Dedifferentiated amniotic fluid mesenchymal stem cell (primary cell): ENCODE measurements around the gene ZNF511.

Source experiments
- DNase-seq: peaks from one replicate; pipeline ENCODE4 v3.0.0-alpha.2; 2016; ENCODE audit errors: extremely low spot score

Gene ZNF511

DNA sequence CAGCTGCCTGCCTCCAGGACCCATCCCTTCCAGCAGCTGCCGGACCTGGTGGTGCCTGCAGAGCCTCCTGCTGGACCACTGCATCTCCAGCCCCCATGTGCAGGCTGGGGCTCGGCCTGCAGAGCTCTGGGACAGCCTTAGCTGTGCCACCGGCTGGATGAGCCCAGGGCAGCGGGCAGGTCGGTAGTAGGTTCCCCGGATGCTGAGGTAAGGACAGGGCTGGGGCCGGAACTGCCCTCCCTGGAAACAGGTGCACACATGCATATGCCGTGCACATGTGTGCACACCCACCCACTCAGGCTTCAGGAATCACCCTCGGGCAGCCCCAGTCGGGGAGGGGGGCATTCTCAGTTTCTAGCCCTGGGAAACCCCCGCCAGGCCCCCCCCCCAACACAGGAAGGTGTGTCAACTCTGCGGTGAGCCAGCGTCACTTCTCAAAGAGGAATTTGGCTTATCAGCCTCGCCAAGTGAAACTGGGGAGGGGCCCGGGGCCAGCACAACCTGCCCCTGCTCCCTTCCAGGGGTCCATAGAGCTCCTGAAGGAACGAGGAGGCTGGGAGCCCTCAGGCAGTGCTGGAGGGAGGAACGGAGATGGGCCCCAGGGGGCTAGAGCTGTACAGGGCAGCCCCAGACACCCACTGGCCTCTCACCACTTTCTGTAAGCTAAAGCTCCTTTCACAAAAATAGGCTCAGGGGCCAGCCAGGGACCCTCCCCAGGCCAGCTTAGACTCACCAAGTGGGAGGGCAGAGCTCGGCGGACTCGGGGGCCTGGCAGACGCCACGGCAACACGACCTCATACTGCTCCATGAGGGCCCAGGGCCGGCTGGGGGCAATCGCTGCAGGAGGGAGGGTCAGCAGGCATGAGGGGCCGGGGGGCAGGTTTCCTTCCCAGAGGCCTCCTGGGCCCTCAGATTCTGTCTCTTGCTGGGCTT is 33.7 kb upstream of the ZNF511 start:
- DNase-seq: no peak

DNA sequence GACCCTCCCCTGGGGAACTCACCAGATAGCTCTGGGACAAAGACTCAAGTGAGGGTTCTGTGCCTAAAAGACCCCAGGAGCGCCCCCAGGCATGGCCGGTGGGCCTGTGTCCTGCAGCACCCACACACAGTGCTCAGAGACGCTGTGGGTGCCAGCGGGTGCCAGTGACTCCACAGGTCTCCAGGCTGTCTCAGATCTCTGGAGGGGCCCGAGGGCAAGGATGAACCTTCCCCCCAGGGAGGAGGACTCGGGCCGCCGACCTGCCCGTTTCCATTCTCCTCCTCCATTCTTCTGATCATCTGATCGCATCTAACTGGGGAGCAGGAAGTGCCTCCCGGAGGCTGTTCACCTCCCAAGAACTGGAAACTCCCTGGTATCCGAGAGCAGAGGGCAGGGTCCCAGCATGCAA is 33.0 kb upstream of the ZNF511 start:
- DNase-seq: no peak

DNA sequence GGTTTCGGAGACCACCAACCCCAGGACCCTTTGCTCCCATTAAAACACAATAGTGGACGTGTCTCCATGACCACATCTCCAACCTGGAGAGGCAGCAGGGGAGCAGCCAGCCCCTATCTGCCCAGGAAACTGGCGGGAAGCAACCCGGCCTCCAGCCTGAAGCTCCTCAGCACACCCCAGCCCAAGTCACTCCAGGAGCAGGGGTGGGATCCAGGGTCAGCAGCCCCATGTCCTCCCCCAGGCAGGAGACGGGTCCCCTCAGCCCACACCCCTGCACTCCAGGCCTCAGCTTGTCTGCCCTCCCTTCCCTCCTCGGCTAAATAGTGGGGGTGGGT is 32.6 kb upstream of the ZNF511 start:
- no peak for DNase-seq

DNA sequence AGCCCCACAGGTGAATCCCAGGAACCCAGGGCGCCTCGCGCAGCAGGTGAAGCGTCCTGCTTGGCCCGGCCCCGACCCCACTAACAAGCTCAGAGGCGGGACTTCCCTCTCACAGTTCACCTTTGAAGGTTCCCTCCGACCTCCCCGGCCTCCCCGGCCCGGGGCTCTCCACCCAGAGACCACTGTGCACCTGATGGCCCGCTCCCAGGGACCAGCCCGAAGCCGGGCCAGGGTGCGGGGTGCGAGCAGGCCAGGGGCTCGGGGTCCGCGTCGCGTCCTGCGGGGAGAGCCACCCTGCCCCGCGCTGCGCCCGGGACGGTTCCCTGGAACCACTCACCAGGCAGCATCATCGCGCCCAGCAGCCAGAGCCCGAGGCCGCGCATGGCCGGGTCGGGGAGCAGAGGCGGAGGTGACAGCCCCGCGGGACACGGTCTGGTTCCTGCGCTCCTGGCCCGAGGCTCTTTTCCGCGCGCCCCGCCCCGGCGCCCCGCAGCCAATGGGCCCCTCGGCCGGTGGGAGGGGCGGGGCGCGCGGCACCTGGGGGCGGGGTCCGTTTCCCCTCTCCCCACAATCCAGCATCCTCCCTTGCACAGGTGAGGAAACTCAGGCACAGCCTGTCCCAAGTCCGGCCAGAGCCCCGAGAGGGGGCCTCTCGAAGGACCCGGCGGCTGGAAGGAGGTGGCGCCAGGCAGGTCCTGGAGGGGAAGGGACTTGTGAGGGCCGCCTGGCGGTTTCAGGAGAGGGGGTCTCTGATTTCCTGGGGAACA is 32.1 kb upstream of the ZNF511 start, which contains the start of gene ADAM8:
ADAM8 (minus strand) TSS at position 434 of the 767 bp plus-strand sequence; CDS start at position 383, 51 bp downstream.
- no peak for DNase-seq

DNA sequence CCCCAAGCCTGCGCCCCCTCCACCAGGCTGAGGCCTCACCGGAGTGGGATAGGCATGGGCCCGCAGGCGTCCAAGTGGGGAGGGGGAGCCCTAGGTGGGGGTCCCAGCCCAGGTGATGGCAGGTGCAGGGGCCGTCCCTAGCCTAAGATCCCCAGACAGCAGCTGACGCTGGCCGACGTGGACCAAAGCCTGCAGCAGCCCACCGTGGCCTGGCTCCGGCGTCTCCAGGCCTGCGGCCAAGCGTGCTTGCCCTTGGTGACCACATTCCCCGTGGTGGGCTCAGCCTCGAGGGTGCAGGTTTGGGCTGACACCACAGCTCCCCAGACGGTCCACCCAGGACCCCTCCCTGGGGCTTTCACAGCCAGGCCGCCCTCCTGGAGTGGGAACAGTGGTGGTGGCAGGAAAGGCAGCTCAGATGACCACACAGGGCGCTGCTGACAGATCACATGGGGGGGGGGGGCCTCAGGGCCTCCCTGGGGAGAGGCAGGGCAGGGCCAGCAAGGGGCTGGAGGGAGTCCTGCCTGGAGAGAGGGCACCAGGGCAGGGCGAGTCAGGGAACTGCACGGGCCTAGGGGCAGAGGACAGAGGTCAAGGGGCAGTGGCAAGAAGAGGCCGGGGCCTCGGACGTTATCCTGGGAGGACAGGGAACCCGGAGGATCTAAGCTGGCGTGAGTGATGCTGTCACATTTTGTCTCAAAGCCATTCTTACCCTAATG is 31.3 kb upstream of the ZNF511 start:
- DNase-seq: no peak

DNA sequence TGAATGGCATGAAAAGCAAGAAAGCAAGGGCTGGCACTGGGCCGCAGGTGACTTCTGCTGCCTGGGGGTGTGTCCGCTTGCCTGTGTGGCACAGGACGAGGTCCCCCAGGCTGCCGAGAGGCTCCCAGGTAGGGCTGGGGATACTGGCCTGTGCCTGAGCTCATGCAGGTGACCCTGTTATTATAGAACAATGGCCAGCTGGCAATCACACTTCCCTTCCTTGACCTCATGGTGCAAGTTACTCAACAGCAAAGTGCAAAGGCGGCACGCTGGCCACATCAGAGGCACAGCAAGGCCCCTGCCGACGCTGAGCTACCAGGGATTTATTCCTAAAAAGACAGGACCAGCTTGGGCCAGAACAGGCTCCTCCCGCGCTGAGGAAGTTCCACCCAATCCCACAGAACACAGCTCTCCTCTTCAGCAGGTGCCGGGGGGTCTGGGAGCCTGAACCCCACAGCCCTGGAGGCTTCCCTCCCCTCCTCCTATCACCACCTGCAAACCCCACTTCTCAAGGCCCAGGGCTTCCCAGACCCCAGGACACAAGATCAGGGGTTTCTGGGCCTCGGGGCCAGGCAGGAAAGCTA is 30.6 kb upstream of the ZNF511 start:
- DNase-seq: no peak

DNA sequence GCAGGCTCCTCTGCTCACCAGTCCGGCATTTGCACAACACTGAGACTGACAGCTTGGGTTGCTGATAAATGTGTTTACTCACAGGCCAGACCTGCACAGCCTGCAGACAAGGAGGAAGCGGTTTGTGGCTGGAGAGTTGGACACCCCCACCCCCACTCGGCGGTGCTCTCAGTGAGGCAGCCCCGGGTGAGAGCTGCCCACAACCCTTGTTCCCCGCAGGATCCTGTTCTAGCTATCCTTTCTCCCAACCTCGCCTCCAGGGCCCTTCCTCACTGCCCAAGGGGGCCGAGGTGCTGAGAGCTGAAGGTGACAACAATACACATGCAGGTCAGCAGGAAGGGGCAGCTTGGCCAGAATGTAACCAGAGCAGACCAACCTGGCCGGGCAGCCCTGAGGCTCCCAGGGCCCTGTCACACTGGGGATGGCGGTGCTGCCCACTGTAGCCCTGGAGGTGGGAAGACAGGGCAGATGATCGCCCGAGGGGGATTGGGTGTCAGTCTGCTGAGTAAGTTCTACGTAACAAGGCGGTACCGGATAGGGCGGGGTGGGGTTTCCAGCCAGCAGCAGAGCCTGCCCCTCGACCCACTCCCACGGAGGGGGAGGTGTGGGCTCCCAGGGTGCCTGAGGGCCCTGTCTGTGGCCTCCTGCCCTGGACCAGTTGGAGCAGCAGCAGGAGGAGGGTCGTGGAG is 30.0 kb upstream of the ZNF511 start:
- DNase-seq: no peak

DNA sequence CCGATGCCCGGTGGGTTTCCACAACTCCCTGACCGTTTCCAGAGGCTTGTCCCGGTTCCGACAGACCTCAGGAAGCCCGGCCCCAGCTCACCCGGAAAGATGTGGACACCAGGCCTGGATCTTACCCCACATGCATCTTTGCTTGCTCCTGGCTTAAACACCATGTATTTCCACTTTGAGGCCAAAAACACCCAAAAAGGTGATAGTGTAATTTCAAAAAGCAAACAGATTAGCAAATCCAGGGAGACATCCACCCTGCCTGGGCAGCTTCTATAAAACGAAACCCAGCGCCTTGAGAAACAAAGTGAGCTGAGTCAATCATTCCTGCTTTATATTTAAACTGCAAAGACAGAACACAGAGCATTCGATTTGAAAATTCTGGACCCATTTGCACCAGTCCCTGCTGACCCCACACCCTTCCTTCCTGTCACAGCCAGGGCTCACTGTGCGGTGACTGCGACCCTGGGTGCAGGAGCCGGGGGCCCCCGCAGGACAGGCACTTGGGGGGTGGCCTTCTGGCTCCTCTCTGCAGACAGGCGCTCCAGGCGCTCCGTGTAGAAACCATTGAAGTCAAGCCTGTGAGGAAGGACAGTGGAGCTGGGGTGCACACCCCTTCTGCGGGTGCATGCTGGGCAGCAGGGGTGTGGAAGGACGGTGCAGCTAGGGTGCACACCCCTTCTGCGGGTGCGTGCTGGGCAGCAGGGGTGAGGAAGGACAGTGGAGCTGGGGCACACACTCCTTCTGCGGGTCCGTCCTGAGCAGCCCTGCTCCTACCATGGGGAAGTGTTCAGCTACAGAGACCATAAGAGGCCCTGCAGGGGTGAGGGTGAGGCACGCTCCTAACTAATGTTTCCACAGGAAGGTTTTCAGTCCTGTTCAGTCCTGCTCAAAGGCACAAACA is 29.1 kb upstream of the ZNF511 start:
- DNase-seq: no peak

DNA sequence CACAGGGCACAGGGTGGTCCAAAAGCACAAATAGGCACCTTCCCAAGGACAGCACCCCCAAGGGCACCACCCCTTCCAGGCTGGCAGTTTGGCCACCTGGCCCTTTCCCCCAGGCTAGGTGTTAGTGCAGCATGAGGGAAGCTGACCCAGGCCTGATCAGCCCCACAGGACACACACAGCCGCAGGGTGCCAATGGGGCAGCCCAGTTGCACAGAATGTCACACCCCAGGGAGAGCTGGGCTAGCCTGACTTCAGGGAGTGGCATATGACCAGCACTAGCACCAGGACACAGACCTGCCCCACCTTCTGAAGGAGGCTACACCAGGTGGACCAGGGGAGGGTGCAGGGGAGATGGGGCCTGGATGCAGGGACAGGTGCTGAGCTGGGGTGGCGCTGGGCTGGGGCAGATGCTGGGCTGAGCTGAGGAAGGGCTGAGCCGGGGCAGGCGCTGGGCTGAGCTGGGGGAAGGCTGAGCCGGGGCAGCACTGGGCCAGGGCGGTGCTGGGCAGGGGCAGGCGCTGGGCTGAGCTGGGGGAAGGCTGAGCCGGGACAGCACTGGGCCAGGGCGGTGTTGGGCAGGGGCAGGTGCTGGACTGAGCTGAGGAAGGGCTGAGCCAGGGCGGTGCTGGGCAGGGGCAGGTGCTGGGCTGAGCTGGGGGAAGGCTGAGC is 28.2 kb upstream of the ZNF511 start:
- DNase-seq: no peak

DNA sequence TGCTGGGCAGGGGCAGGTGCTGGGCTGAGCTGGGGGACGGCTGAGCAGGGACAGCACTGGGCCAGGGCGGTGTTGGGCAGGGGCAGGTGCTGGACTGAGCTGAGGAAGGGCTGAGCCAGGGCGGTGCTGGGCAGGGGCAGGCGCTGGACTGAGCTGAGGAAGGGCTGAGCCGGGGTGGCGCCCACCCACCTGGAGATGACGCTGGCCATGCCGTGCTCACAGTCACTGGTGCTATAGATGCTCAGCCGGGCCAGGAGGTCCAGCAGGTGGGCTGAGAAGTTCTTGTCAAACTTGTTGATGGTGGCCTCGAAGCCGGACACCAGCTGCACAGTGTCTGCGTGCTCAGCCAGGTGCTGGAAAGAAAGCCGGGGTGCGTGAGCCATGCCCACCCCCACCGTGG is 27.6 kb upstream of the ZNF511 start:
- no peak for DNase-seq

DNA sequence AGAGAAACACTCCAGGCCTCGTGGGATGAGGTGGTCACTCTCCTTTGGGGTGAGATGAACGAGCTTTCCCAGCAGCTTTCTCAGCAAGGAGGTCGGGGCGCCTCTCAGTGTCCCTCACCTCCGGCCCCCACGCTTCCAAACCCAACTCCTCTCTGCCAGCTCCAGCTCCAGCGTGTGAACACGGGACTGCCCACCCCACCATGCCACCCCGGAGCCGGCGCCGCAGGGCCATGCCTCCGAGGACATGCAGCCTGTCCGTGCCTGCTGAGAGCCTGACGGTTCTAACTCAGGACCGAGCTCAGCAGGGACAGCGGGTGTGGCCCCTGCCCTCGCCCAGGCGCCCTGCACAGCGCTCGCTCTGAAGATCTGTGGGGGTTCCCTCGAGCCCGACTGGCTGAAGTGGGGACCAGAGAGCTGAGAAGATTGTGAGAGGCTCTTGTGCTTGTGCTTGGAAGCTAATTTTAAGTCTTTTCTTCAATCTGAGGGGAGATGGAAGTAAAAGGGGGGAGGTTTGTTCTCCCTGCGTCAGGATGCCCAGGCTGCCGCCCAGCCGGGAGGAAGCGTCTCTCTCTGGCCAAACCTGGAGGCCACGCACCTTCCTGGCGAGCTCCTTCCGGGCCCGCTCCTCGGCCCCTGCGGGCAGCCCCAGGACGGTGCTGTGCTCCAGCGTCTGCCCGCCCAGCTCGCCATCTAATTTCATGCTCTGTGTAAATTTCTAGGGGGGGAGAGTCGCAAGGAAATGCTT is 26.9 kb upstream of the ZNF511 start:
- DNase-seq: no peak

DNA sequence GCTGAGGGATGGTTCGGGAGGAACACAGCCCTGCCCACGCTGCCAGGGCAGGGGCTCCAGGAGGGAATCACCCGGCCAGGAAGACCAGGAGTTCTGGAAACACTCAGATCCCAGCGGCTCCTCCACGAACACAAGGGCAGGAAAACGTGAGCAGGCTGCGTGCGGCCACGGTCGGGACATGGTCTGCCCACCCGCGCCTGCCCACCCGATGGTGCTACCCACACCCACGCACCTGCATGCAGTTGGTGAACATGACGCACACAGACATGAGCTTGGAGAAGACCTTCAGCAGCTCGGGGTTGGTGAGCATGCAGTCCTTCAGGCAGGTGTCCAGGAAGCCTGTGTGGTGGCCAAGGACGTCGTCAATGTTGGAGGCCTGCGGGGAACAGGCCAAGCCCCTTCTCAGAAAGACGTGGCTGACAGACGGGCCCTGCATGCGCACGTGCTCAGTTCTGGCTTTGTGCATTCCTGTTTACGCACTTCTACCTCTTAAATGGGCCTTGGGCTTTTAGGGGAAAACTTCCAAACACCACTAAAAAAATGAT is 25.8 kb upstream of the ZNF511 start:
- DNase-seq: no peak

DNA sequence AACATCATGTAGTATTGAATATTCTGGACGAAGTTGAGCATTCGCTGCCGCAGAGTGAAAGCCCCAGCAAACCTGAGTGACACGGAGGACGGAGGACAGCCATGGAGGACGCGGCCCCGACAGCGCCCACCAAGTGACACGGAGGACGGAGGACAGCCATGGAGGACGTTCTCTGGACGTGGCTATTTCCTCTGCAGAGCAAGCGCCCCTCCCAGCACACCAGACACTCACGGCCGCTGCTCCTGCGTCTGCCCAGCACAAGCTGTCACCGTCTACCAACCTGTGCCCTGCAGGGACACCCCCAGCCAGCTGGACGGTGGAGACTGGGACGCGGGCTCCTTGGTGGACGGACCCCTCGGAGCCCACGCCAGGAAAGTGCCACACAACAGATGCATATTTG is 24.8 kb upstream of the ZNF511 start:
- no peak for DNase-seq

DNA sequence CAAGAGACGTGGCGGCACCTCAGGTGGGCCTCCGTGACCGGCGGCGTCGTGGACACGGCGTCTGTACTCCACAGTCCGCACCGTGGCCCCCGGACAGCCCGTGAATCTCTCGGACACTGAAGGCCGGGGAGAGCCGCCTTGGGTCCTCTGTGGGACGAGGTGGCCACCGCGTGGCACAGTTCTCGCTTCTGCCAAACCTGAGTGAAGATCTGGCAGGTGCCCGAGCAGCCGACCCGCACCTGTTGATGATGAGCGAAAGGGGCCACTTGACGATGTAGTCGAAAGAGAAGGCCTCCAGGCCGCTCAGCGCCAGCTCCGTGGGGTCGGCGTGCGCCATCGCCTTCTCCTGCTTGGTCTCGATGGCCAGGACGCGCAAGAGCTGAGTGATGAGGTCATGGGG is 23.5 kb upstream of the ZNF511 start:
- no peak for DNase-seq

DNA sequence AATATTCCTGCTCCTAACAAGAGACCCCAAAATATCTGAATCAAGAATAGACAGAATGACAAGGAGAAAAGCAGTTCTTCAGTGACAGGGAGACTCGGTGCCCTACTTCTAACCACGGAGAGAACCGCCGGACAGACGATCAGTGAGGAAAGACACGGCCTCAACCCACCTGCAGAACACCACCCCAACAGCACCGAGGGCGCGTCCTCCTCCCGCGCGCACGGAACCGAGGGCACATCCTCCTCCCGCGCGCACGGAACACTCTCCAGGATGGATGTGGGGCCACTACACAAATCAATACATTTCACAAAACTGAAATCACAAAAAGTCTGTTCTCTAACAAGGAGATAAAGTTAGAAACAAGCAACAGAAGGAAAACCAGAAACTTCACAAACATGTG is 22.3 kb upstream of the ZNF511 start:
- DNase-seq: no peak

DNA sequence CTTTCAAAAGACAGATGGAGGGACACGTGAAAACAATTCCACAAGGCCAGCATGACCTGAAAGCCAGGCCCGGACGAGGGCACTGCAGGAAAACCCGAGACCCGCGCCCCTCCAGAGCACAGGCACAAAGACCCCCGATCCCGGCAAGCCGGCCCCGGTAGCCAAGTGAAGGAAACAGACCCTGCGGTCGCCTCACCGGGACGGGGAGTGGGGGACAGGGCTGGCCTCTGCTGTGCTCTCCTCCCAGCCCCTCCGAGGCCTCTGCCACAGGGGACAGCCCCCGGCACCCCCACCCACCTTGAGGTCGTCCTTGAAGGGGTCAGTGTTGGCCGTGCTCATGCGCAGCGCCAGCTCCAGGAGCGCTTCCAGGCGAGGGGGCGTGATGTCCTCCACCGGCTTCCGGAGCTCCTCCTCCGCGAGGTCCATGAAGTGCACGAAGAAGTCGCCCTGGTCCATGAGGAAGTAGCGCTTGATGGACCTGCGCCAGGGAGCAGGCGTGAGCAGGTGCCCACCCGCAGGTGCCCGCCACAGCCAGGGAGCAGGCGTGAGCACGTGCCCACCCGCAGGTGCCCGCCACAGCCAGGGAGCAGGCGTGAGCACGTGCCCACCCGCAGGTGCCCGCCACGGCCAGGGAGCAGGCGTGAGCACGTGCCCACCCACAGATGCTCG is 20.7 kb upstream of the ZNF511 start:
- DNase-seq: no peak

DNA sequence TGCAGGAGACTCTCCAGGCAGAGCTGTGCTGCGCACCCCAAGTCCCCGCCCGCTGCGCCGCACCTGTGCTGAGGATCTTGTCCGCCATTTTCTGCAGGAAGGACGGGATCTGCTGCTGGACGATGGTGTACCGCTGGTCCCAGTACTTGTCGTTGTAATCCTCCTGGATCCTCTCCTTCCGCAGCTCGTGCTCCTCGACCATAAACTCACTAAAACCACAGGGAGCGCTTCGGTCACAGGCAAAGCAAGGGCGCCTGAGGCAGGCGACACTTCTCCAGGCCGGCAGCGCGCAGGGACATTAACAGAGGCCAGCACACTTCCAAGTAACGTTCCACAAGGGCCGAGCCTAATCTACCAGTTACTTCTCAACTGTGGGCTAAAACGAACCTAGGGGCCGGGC is 19.0 kb upstream of the ZNF511 start:
- no peak for DNase-seq
